Activated naive CD8-positive, alpha-beta T cell treated with anti-CD3 and anti-CD28 coated beads, Interleukin-2, amount 10 ng/mL, durations not matched to agents 7 days and 5 days (primary cell): Measurements from ENCODE around the gene CLDN22. TPM values are rescaled to one million over a fixed set of nuclear protein-coding genes. Genes with fewer than 3 reads are reported as not detected.

ENCODE experiments used
- ATAC-seq: fragments of 150-1000 bp; cut with Tn5 transposase; one replicate; pipeline ENCODE4 v1.10.0; 2021; ENCODE audit warnings: low read depth, moderate library complexity
- POLR2A ChIA-PET: fragments of 350-600 bp; sonication (Branson Sonifier 250); formaldehyde crosslinking; loops from one replicate; lab custom pipeline; 2021; ENCODE audit warnings: antibody characterized with exemption; lab: Charles Lee
- DNase-seq: peaks from one replicate; pipeline ENCODE4 v3.0.0; 2021
- H3K27ac Mint-ChIP-seq: one replicate; pipeline ENCODE4 v1.8.0; 2022; ENCODE audit warnings: mild to moderate bottlenecking, mixed read lengths
- H3K27me3 Mint-ChIP-seq: one replicate; pipeline ENCODE4 v1.8.0; 2022; ENCODE audit warnings: mild to moderate bottlenecking, moderate library complexity, mixed read lengths
- H3K36me3 Mint-ChIP-seq: one replicate; pipeline ENCODE4 v1.8.0; 2021; ENCODE audit warnings: mild to moderate bottlenecking, mixed read lengths
- H3K4me1 Mint-ChIP-seq: one replicate; pipeline ENCODE4 v1.8.0; 2021; ENCODE audit warnings: mixed read lengths
- H3K4me3 Mint-ChIP-seq: one replicate; pipeline ENCODE4 v1.8.0; 2022; ENCODE audit warnings: mild to moderate bottlenecking, moderate library complexity, mixed read lengths
- H3K9me3 Mint-ChIP-seq: one replicate; pipeline ENCODE4 v1.8.0; 2021; ENCODE audit warnings: mixed read lengths
- total RNA-seq, 2 experiments: library from RNA; stranded (reverse); gene quantifications; one replicate each; pipeline ENCODE4 v1.2.3, GENCODE V29; 2021

CLDN22 gene
- total RNA-seq, 2 experiments from 2014 or later = not detected

DNA sequence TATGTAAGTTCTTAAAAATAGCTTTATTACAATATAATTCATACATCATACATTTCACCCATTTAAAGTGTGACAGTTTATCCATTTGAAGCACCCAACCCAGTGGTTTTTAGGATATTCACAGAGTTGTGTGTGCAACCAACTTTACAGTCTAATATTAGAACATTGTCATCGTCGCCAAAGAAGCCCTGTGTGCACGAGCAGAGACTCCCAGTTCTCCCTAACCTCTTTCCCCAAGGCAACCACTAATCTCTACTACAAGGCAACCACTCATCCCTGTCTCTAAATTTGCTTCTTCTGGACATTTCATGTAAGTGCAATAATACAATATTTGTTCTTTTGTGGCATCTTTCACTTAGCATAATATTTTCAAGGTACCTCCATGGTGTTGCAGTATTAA lies 47.7 kb downstream of the CLDN22 start:
- no peak for ATAC-seq
- Mint-ChIP-seq H3K27me3 (no peaks in the 10 kb centered on the region), H3K27ac (no peak overlapping the region), H3K36me3 (no peaks in the 10 kb centered on the region), H3K9me3 (peaks cover 1% of the 10 kb centered on the region), H3K4me3 (no peak overlapping the region), H3K4me1 (no peaks in the 10 kb centered on the region)
- POLR2A ChIA-PET = no interaction called here
- DNase-seq = no peak

DNA sequence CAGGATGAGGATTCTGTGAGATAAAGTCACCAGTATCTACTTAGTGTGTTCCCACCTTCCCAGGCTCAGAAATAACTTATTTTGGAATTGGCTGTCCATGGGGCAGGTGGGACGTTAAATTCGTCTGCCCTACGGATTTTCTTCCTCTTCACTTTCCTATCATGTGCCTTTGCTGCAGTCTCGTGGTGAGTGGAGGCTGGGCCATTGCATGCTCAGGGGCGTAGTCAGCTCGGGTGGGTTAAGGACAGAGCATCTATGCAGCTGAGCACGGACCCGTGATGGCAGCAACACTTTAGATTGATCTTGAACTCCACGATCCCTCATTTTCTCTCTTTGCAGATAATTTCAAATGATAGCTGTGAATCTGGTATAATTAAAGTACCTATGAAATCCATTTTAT lies 51.5 kb downstream of the CLDN22 start:
- Mint-ChIP-seq H3K27ac (no peak overlapping the region), H3K4me3 (no peak overlapping the region), H3K9me3 (no peaks in the 10 kb centered on the region), H3K36me3 (no peaks in the 10 kb centered on the region), H3K4me1 (no peaks in the 10 kb centered on the region), H3K27me3 (no peaks in the 10 kb centered on the region)
- ATAC-seq = no peak
- DNase-seq = no peak
- POLR2A ChIA-PET = no interaction called here

Other genes with a start within 250 kb of the CLDN22 start
- gene WWC2, start 221.0 kb downstream of the CLDN22 start, total RNA-seq = 1 to 10 TPM in 1 of 2 experiments, under 1 TPM in 1; 0.91 to 1.2 TPM
- gene CLDN24, start 2.1 kb upstream of the CLDN22 start, total RNA-seq = not detected
- gene CDKN2AIP, start 124.4 kb upstream of the CLDN22 start, total RNA-seq = 10 to 100 TPM; 38.8 to 39.8 TPM
- gene ING2, start 184.8 kb upstream of the CLDN22 start, total RNA-seq = 10 to 100 TPM; 14.5 to 15.4 TPM